Hematopoietic multipotent progenitor cell treated with erythropoietin and hydrocortisone succinate and interleukin-3 and kit ligand, for 4 days (in vitro differentiated cells): ENCODE data around the gene SLC12A6.
A peak's percentile ranks its signal among the peaks of the same experiment; 100 is the strongest.
"Not testable (repeated sequence)": the region's sequence is repeated elsewhere in the genome, so short reads cannot be mapped to it uniquely, and the experiment has no call there.

Source experiments
- DNase-seq: peaks from one replicate; pipeline ENCODE4 v3.0.0-alpha.2; 2015

SLC12A6 gene

GRCh38 chr15:34337557-34338306 is at the start of gene SLC12A6:
Gene SLC12A6, minus strand, starts transcription at chr15:34337781. Its CDS starts 1,101 bp downstream, at chr15:34336680.
- peak; percentile 97 for DNase-seq

- not testable (repeated sequence) for DNase-seq
These were observed 44.4 kb upstream of the SLC12A6 start for GRCh38 chr15:34381829-34382521.

GRCh38 chr15:34380491-34380890 is 42.9 kb upstream of the SLC12A6 start:
- not testable (repeated sequence) for DNase-seq

- no peak for DNase-seq
These were observed 39.3 kb upstream of the SLC12A6 start for GRCh38 chr15:34376856-34377255.

- not testable (repeated sequence) for DNase-seq
These were observed 38.0 kb upstream of the SLC12A6 start for GRCh38 chr15:34375541-34375940.

GRCh38 chr15:34374816-34375215 is 37.2 kb upstream of the SLC12A6 start:
- no peak for DNase-seq

- DNase-seq = no peak
These were observed 36.4 kb upstream of the SLC12A6 start for GRCh38 chr15:34373951-34374350.

- no peak for DNase-seq
These were observed 33.1 kb upstream of the SLC12A6 start for GRCh38 chr15:34370643-34371042.

GRCh38 chr15:34370129-34370528 is 32.5 kb upstream of the SLC12A6 start:
- no peak for DNase-seq

GRCh38 chr15:34367101-34368081 is 29.8 kb upstream of the SLC12A6 start, which contains the start of gene LPCAT4:
Gene LPCAT4, minus strand, starts transcription at chr15:34367196. Its CDS starts 96 bp downstream, at chr15:34367100.
- DNase-seq = peak; percentile 96

GRCh38 chr15:34366271-34367065 is 28.9 kb upstream of the SLC12A6 start:
- DNase-seq = peak; percentile 79

- no peak for DNase-seq
These were observed 28.3 kb upstream of the SLC12A6 start for GRCh38 chr15:34365836-34366235.

- peak; percentile 43 for DNase-seq
These were observed 27.7 kb upstream of the SLC12A6 start for GRCh38 chr15:34365091-34365825.

GRCh38 chr15:34364041-34364440 is 26.5 kb upstream of the SLC12A6 start:
- DNase-seq = peak; percentile 20

GRCh38 chr15:34362047-34362773 is 24.6 kb upstream of the SLC12A6 start:
- no peak for DNase-seq

- DNase-seq = no peak
These were observed 23.7 kb upstream of the SLC12A6 start for GRCh38 chr15:34361278-34361677.

GRCh38 chr15:34360298-34360697 is 22.7 kb upstream of the SLC12A6 start:
- DNase-seq = no peak

- no peak for DNase-seq
These were observed 21.8 kb upstream of the SLC12A6 start for GRCh38 chr15:34359416-34359815.

- no peak for DNase-seq
These were observed 21.4 kb upstream of the SLC12A6 start for GRCh38 chr15:34358948-34359347.

GRCh38 chr15:34358367-34358766 is 20.8 kb upstream of the SLC12A6 start:
- DNase-seq = peak; percentile 48

- no peak for DNase-seq
These were observed 20.1 kb upstream of the SLC12A6 start for GRCh38 chr15:34357653-34358052.
